Renal cortical epithelial cell (primary cell): ENCODE measurements around the gene LRBA. TPM values are rescaled to one million over a fixed set of nuclear protein-coding genes. Genes with fewer than 3 reads are reported as not detected.
"Not testable (repeated sequence)": the region's sequence is repeated elsewhere in the genome, so short reads cannot be mapped to it uniquely, and the experiment has no call there.

Experiments
- DNase-seq: peaks from one replicate; pipeline ENCODE4 v3.0.0-alpha.2; 2011; ENCODE audit warnings: low read depth
- total RNA-seq: library from RNA; depleted of rRNA; stranded (reverse); fragments of >200 nt; gene quantifications from 2 replicates; pipeline ENCODE4 v1.2.3, GENCODE V29; 2014

LRBA gene
- total RNA-seq, 1 donor from 2014 or later, result 119 TPM

DNA sequence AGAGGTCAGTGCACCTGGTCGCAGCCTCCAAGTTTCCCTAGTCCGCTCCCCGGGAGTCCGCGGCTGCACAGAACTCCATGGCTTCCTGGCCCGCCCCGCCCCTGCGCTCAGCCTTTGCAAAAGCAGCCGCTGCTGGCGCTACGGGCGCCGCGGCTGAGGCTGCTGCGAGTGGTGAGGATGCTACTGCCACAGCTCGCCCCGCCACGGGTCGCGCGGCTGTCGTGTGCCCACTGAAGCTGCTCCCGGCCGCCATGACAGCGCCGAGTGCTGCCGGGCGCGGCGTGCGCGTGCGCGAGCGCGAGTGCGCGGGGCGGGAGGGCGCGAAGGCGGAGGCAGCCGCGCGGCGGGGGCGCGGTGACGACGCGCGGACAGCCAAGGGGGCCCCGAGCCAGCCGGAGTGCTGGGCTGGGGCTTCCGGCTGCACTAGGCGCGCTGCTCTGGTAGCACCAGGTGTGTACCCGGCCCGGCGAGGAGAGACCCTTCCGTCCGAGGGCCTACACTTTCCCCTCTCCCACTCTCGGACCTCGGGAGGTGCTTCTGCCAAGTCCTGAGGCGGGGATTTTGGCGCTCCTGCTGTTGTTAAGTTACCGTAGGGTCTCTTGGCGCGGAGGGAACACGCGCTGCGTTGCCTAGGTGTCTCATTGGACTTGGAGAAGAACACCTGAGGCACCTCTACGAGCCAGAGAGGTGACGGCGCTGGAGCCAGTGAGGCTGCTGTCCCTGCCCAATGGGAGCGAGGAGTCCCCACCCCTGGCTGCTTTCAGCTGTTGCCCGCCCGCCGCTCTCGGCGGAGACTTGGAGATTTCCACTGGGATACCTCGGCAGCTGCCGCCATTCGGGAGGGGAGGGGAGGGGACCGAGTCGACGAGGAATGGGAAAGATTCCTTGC lies 619 bp upstream of the LRBA start:
- DNase-seq, result peak; percentile 59

DNA sequence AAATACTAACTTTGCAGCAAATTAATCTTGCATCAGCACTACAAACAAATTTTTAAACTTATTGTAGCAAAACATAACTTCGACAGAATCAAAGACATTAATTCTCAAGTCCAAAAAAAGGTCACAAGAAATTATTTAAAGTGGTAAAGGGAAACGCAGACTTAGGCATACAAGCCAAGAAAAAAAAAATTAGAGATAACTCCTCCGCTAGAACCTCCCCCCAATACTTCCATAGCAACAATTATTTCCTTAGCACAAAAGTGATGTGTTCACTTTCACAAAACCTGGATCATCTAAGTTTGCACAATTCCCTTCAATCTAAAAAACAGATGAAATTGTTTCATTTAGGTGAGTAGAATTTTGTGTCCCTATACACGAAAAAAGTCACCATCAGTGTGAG lies 1.1 kb downstream of the LRBA start:
- DNase-seq, result peak; percentile 11

DNA sequence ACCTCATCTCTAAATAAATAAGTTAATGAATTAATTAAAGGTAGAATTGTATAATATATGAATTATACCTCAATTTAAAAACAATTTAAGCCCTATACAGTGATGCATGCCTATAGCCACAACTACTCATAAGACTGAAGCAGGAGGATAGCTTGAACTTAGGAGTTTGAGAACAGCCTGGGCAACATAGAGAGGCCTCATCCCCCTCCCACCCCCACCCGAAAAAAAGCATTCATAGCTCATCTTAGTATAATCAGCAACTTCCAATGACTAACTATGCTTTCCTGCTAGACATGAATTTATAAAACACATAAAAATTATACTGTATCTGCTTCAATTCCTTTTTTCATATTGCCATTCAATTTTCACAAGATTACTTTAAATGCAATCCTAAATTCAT lies 1.6 kb downstream of the LRBA start:
- DNase-seq, result no peak

DNA sequence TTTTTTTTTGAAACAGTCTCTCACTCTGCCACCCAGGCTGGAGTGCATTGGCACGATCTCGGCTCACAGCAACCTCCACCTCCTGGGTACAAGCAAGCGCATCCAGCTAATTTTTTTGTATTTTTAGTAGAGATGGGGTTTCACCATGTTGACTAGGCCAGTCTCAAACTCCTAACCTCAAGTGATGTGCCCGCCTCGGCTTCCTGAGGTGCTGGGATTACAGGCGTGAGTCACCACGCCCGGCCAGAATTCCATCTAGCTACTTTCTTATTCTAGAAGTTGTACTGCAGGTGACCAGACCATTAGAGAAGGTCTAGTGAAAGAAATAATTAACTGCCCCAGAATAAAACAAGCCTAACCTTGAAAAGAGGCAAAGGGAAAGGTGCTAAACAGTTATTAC lies 2.3 kb downstream of the LRBA start:
- peak; percentile 79 for DNase-seq

DNA sequence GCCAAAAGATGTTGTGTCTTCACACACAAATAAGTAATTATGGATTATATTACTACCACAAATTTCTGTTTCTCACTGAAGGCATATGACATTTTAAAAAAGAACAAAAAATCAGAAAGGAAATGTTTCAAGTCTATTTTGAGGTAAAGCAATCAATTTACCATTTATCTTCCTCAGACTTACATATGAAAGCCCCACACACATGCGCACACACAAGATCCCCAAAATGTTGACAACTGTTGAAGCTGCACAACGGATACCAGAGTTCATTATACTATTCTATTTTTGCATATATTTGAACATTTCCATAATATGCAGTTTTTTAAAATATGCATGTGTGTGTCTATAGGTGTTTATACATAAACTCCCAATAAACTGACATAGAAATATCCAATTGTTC lies 2.7 kb downstream of the LRBA start:
- DNase-seq, result no peak

GRCh38 chr4:151004222-151004621 lies 10.9 kb downstream of the LRBA start:
- DNase-seq, result peak; percentile 59

- no peak for DNase-seq
Measured at GRCh38 chr4:151000747-151001429, 14.2 kb downstream of the LRBA start.

DNA sequence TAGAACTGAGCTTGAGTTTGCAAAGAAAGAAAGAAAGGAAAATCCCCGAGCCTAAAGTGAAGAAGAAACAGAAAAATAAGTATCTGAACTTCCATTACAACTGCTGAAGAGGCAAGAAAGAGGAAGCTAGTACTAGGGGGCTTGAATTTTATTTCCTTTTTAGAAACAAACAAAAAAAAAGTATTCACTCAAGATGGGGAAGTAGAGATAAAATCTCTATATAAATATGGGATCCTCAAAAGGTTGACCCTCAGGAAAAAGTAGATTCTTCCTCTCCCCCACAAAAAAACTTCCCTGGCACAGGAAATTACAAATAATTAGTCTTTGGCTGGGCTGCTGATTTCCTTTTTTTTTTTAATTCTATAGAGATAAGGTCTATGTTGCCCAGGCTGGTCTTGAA lies 16.0 kb downstream of the LRBA start:
- DNase-seq, result no peak

DNA sequence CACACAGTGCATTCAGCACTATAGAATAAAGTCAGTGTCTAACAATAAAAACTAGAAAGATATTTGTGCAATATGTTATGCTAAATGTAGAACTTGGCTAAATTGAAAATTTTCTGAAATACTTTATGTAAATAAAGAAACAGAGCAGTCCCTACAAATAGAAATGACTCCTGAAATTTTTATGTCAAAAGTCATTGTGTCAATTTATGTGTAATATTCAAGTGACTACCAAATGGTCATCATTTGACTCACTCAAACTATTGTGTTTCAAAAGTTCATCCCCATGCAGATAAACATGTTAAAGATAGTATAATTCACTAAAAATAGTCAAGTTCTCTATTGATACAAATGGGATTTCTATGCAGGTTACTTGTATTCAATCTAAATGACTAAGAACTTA lies 17.9 kb downstream of the LRBA start:
- DNase-seq, result no peak

GRCh38 chr4:150994721-150995120 lies 20.4 kb downstream of the LRBA start:
- no peak for DNase-seq

- DNase-seq, result not testable (repeated sequence)
Measured at GRCh38 chr4:150993577-150993976, 21.5 kb downstream of the LRBA start.

DNA sequence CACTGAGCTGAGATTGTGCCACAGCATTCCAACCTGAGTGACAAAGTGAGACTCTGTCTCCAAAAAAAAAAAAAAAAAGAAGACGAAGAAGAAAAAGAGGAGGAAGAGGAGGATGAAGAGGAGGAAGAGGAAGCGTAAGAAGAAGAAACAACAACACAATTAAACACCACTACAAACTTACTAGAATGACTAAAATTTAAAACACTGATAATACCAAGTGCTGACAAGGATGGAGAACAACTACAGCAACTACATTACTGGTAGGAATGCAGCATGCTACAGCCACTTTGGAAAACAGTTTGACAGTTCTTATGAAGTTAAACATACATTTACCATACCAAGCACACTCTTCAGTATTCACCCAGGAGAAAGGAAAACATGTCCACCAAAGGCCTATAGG lies 24.1 kb downstream of the LRBA start:
- no peak for DNase-seq

DNA sequence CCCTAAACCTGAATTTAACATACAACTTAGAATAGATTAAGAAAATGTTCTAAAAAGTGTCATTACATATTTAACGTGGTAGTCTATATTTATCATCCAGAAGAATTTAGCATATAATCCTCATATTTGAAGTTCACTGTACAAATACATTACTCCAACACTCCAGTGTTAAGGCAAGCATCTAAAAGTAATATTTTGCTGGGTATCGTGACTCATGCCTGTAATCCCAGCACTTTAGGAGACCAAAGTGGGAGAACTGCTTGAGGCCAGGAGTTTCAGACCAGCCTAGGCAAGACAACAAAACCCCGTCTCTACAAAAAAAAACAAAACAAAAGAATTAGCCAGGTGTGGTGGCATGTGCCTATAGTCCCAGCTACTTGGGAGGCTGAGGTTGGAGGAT lies 24.8 kb downstream of the LRBA start:
- DNase-seq, result no peak

GRCh38 chr4:150988238-150988637 lies 26.8 kb downstream of the LRBA start:
- DNase-seq, result no peak

DNA sequence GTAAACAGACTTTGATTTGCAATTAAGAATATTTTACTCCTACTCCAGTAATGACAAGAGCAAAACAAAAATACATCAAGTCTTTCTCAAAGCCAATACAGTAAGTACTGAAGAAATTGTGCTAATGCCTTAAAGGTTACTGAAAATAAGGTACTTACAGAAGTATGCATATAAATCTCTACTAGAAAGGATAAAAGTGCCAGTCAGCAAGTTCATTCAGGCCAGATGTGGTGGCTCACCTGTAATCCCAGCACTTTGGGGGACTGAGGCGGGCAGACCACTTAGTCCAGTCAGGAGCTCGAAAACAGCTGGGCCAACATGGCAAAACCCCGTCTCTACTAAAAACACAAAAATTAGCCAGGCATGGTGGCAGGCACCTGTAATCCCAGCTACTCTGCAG lies 27.9 kb downstream of the LRBA start:
- no peak for DNase-seq

GRCh38 chr4:150986085-150986484 lies 29.0 kb downstream of the LRBA start:
- no peak for DNase-seq

DNA sequence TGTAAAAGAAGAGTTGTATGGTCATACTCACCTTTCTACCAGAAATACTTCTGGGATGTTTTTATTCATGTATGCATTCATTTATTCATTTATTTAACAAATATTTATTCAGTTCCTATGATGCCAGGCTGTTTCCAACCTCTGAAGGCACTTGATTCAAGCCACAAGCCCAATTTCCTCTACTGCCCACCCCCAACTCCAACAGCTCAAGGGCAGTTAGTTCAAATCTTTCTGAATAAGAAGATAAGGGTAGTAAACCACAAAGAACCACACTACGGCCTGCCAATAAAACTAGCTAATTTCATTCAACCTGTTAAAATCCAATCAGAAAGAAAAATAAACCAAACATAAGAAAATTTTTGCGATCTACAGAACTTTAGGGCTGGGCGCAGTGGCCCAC lies 31.2 kb downstream of the LRBA start:
- no peak for DNase-seq

GRCh38 chr4:150982557-150983233 lies 32.4 kb downstream of the LRBA start:
- no peak for DNase-seq

GRCh38 chr4:150978738-150979575 lies 36.1 kb downstream of the LRBA start:
- no peak for DNase-seq

DNA sequence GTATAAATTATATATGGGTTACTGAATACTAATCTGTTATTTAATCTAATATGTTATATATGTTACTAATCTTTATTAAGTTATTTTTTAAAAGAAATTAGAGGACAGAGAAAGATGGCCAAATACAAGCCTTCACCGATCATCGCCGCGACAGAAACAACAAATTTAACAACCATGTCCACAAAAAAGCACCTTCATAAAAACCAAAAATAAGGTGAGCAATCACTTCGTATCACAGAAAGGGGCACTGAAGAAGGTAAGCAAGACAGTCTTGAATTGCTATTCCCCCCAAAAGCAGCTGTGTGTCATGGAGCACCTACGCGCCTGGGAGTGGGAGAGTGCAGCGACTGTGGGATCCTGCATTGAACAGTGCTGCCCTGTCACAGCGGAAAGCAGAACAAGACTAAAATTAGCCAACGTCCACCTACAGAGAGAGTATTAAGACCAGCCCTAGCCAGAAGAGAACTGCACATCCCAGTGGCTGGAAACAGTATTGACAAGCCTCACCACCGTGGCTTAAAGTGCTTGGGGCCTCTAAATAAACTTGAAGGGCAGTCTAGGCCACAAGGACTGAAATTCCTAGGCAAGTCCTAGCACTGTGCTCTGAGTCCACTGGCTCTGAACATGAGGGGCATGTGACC lies 38.5 kb downstream of the LRBA start:
- no peak for DNase-seq

- no peak for DNase-seq
Measured at GRCh38 chr4:150974750-150975149, 40.3 kb downstream of the LRBA start.
